Activated CD4-positive, alpha-beta memory T cell treated with anti-CD3 and anti-CD28 coated beads for 36 hours (primary cell): Measurements from ENCODE around the gene ACSF3. TPM values are rescaled to one million over a fixed set of nuclear protein-coding genes. Genes with fewer than 3 reads are reported as not detected.

ENCODE experiments used
- CTCF ChIA-PET: fragments of 350-600 bp; sonication (Branson Sonifier 250); formaldehyde crosslinking; loops from one replicate; lab custom pipeline; 2021; ENCODE audit warnings: antibody characterized with exemption, inconsistent platforms; lab: Charles Lee
- POLR2A ChIA-PET: fragments of 350-600 bp; sonication (Branson Sonifier 250); formaldehyde crosslinking; loops from one replicate; lab custom pipeline; 2021; ENCODE audit warnings: antibody characterized with exemption; lab: Charles Lee
- DNase-seq: peaks from one replicate; pipeline ENCODE4 v3.0.0-alpha.2; 2020
- H3K27ac Mint-ChIP-seq: one replicate; pipeline ENCODE4 v1.8.0; 2021; ENCODE audit warnings: mixed read lengths
- H3K27me3 Mint-ChIP-seq: one replicate; pipeline ENCODE4 v1.8.0; 2021; ENCODE audit warnings: mixed read lengths
- H3K36me3 Mint-ChIP-seq: one replicate; pipeline ENCODE4 v1.8.0; 2021; ENCODE audit warnings: mixed read lengths
- H3K4me1 Mint-ChIP-seq: one replicate; pipeline ENCODE4 v1.8.0; 2021; ENCODE audit warnings: low read depth, mixed read lengths
- H3K4me3 Mint-ChIP-seq: one replicate; pipeline ENCODE4 v1.8.0; 2021; ENCODE audit warnings: mild to moderate bottlenecking, mixed read lengths
- H3K9me3 Mint-ChIP-seq: one replicate; pipeline ENCODE4 v1.8.0; 2021; ENCODE audit warnings: mixed read lengths
- intact Hi-C: fragments of 100-400 bp; cut with micrococcal nuclease; formaldehyde crosslinking; loops from one replicate; pipeline ENCODE4 v1.15.1; 2023
- total RNA-seq, 2 experiments: library from RNA; stranded (reverse); gene quantifications; one replicate each; pipeline ENCODE4 v1.2.3, GENCODE V29; 2021

The ACSF3 gene
- total RNA-seq, 2 experiments from 2014 or later, result 36.1 to 37.3 TPM

DNA sequence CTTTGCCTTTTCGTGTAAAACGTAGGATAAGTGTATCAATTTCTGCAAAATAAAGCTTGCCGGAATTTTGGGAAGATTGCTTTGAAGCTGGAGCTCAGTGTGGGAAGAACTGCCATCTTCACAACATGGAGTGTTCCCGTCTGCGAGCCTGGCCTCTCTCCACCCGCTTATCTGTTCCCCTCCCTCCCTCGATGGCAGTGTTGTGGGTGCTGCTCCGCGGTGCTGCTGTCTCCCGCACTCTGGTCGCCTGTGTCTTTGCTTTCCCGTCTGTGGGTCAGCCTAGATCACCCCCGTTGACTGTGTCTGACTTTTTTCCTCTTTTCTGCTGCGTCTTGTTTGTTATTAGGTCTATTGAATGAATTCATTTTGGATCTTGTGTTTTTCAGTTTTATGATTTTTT is 17.0 kb downstream of the ACSF3 start:
- H3K27ac Mint-ChIP-seq, result no peak overlapping the region
- ChIA-PET CTCF (no interaction called here), POLR2A (no interaction called here)
- H3K9me3 Mint-ChIP-seq, result no peaks in the 10 kb centered on the region
- peaks cover 19% of the 10 kb centered on the region for H3K4me1 Mint-ChIP-seq
- no peaks in the 10 kb centered on the region for H3K27me3 Mint-ChIP-seq
- peaks cover 24% of the 10 kb centered on the region for H3K36me3 Mint-ChIP-seq
- no peak overlapping the region for H3K4me3 Mint-ChIP-seq
- intact Hi-C loops, result loop anchor here (10.0 kb wide), 1 partner anchor 256 kb away; the partner anchor contains the start of genes GALNS and TRAPPC2L
- no peak for DNase-seq

DNA sequence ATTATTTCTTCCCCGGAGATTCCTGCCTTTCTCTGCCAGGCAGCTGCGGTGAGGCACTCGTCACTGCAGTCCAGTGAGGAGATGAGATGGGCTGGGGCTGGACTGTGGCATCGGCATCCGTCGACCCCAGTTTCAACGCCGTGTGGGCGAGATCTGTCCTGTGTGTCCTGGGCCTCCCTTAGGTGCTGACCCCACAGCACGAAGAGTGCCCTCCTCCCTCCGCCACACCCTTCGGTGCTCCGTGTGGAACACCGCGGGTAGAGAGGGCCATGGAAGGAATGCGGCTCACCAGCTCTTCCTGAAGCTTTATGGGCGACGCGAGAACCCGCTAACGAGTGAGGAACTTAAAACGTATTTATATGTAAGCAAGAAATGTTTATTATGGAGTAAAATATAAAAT is 17.6 kb downstream of the ACSF3 start:
- intact Hi-C loops, result loop anchor here (10.0 kb wide), 1 partner anchor 256 kb away; the partner anchor contains the start of genes GALNS and TRAPPC2L

DNA sequence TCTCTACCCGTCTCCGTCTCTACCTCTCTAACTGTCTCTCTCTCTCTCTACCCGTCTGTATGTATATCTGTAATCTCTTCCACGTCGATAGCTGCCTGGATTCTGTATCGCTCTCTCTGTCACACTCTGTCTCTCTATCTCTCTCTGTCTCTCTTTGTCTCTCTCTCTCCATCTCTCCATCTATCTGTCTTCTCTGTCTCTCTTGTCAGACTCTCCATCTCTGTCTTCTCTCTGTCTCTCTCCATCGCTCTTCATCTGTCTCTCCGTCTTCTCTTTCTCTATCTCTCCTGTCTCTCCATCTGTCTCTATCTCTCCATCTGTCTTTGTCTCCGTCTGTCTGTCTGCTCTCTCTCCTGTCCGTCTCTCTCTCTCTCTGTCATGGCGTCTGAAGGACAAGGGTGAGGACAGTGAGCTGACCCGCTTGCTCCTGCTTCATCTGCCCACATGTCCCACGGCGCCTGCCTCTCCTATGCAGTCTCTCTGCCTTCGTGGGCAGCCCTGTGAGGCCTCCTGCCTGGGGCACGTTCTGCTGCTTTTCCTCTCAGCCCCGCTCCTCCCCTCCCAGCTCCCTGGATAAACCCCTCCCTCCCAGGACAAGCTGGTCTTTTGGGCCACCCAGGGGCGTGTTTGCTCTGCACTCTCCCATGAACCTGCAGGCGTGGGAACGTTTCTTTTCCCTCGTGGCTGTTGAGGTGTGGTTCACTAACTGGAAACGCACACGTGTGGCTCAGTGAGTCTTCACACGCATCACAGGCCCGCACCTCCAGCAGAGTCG is 18.9 kb downstream of the ACSF3 start:
- Mint-ChIP-seq H3K36me3 (peaks cover 20% of the 10 kb centered on the region), H3K27me3 (no peaks in the 10 kb centered on the region), H3K27ac (no peak overlapping the region), H3K9me3 (no peaks in the 10 kb centered on the region), H3K4me1 (peaks cover 28% of the 10 kb centered on the region), H3K4me3 (no peak overlapping the region)
- intact Hi-C loops, result loop anchor here (10.0 kb wide), 1 partner anchor 258 kb away; the partner anchor contains the start of genes GALNS and TRAPPC2L
- DNase-seq, result no peak
- CTCF ChIA-PET, result interaction anchor here (0.6 kb wide), 1 partner anchor 291 kb away, joined by 4 read pairs; no protein-coding TSS in a partner anchor
- POLR2A ChIA-PET, result no interaction called here

More for the DNA sequence above, 17.6 kb downstream of the ACSF3 start:
- ChIA-PET POLR2A (no interaction called here), CTCF (no interaction called here)
- Mint-ChIP-seq H3K36me3 (peaks cover 26% of the 10 kb centered on the region), H3K4me1 (peaks cover 25% of the 10 kb centered on the region), H3K27me3 (no peaks in the 10 kb centered on the region), H3K27ac (no peak overlapping the region), H3K4me3 (no peak overlapping the region), H3K9me3 (no peaks in the 10 kb centered on the region)
- DNase-seq, result no peak

DNA sequence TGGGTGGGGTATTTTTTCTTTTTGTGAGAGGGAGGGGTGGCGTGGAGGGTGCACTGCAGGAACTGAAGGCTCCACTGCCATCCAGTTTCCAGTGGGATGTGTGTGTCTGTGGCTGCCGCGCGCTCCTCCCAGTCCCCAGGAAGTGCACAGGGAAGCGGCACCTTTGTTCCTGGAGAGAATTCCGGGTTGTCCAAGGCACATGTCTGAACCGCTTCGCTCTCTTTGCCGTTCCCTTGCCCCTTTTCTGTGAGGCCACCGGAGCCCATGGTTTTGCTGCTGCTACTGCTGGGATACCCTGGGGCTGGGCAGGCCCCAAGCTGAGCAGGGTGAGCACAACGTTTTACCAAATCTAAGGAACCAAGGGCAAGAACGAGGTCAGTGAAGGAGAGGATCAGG is 19.5 kb downstream of the ACSF3 start:
- Mint-ChIP-seq H3K4me1 (peaks cover 28% of the 10 kb centered on the region), H3K9me3 (no peaks in the 10 kb centered on the region), H3K27me3 (no peaks in the 10 kb centered on the region), H3K36me3 (peaks cover 16% of the 10 kb centered on the region), H3K4me3 (no peak overlapping the region), H3K27ac (no peak overlapping the region)
- intact Hi-C loops, result loop anchor here (10.0 kb wide), 1 partner anchor 258 kb away; the partner anchor contains the start of genes GALNS and TRAPPC2L
- no peak for DNase-seq
- ChIA-PET POLR2A (no interaction called here), CTCF (no interaction called here)

DNA sequence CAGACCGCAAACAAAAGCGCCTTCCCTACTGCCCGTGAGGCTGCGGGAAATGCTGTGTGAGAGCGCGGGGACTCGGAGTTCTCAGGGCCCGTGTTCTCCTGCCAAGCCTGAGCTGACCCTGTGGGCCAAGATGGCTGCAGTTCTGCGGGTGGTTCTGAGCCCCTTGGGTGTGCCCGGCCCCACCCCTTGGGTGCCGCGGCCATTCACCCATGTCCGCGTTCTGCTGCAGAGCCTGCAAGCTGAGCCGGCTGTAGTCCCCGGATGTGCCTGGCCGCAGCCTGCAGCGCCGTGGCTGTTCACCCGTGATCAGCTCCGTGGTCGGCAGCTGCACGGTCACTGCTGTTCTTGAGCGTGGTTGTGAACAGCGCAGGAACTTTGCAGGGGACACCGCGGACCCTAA is 20.0 kb downstream of the ACSF3 start:
- POLR2A ChIA-PET, result interaction anchor here (1.2 kb wide), 1 partner anchor 21 kb away, joined by 3 read pairs; no protein-coding TSS in a partner anchor
- H3K9me3 Mint-ChIP-seq, result no peaks in the 10 kb centered on the region
- peaks cover 28% of the 10 kb centered on the region for H3K4me1 Mint-ChIP-seq
- peak overlapping the region; percentile 89 for H3K27ac Mint-ChIP-seq
- no peak overlapping the region for H3K4me3 Mint-ChIP-seq
- CTCF ChIA-PET, result no interaction called here
- DNase-seq, result no peak
- peaks cover 16% of the 10 kb centered on the region for H3K36me3 Mint-ChIP-seq
- H3K27me3 Mint-ChIP-seq, result no peaks in the 10 kb centered on the region
- intact Hi-C loops, result loop anchor here (10.0 kb wide), 1 partner anchor 259 kb away; the partner anchor contains the start of genes GALNS and TRAPPC2L

DNA sequence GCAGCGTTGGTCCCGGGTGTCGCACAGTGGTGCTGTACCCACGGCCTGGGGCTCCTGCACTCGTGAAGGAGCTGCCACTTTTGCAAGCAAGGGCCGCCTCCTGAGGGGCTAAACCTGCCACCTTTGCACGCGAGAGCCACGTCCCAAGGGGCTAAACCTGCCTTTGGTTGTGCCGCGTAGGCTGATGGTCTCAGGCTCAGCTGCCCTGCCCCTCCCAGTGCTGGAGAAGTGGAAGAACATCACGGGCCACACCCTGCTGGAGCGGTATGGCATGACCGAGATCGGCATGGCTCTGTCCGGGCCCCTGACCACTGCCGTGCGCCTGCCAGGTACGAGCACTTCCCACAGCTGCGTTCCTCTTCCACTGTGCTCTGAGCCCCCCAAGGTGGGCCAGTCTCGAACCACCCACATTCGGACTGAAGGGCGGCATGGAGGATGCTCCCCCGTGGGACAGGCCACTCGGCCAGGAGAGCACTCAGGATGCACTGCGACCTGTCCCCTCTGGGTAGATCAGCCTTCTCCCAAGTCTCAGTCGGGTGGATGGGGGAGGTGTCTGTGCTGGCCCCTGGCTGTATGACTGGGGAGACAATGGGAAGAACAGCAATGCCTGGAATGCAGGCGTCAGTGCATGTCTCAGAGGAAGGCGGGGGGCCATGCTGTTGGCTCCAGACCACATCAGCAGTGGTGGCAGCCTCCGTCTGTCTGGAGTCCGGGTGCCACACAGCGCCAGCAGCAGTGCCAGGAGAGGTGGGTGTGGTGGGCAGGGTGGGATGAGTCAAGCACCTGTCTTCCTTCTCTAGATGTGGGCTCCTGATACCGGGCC is 20.7 kb downstream of the ACSF3 start:
- H3K9me3 Mint-ChIP-seq, result no peaks in the 10 kb centered on the region
- peak overlapping the region; percentile 89 for H3K27ac Mint-ChIP-seq
- ChIA-PET CTCF (interaction anchor here (1.6 kb wide), 1 partner anchor 52 kb away, joined by 3 read pairs; no protein-coding TSS in a partner anchor), POLR2A (interaction anchor here (1.2 to 1.8 kb wide), 3 partner anchors 11 to 22 kb away, joined by 3 to 5 read pairs (median 3); no protein-coding TSS in a partner anchor)
- intact Hi-C loops, result loop anchor here (10.0 kb wide), 1 partner anchor 260 kb away; the partner anchor contains the start of genes GALNS and TRAPPC2L
- H3K4me1 Mint-ChIP-seq, result peaks cover 28% of the 10 kb centered on the region
- H3K36me3 Mint-ChIP-seq, result peaks cover 19% of the 10 kb centered on the region
- H3K4me3 Mint-ChIP-seq, result peak overlapping the region; percentile 60
- H3K27me3 Mint-ChIP-seq, result no peaks in the 10 kb centered on the region
- DNase-seq, result peak; percentile 42

DNA sequence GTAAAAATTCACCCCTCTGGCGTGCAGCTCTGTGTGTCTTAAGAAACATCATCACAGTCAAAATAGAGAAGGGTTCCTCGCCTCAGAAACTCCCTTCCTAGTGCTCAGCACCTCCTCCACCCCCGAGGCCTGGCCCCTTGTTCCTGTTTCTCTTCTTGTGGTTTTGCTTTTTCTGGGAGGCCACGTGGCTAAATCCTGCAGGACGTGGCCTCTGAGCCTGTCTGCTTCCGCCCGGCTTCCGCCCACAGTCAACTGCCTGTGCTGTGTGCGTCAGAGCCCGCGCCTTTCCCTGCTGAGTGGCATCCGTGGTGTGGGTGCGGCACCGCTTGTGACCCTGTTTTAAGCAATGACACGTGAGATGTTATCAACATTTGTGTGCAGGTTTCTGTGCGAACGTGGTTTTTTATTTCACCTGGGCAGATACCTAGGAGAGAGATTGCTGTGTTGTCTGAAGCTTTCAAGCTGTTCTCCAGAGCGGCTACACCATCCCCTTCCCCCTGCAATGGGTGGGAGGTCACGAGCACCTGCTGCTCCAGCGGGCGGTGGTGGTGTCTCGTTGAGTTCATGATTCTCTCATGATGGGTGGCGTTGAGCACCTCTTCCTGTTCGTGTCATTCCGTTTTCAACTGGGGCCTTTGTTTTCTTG is 21.7 kb downstream of the ACSF3 start:
- peaks cover 24% of the 10 kb centered on the region for H3K36me3 Mint-ChIP-seq
- intact Hi-C loops, result loop anchor here (1.0 to 10.0 kb wide), 3 partner anchors 18 to 261 kb away; partner anchors contain the start of genes GALNS and TRAPPC2L
- CTCF ChIA-PET, result interaction anchor here (0.7 to 1.6 kb wide), 4 partner anchors 21 to 258 kb away, joined by 3 read pairs; no protein-coding TSS in a partner anchor

DNA sequence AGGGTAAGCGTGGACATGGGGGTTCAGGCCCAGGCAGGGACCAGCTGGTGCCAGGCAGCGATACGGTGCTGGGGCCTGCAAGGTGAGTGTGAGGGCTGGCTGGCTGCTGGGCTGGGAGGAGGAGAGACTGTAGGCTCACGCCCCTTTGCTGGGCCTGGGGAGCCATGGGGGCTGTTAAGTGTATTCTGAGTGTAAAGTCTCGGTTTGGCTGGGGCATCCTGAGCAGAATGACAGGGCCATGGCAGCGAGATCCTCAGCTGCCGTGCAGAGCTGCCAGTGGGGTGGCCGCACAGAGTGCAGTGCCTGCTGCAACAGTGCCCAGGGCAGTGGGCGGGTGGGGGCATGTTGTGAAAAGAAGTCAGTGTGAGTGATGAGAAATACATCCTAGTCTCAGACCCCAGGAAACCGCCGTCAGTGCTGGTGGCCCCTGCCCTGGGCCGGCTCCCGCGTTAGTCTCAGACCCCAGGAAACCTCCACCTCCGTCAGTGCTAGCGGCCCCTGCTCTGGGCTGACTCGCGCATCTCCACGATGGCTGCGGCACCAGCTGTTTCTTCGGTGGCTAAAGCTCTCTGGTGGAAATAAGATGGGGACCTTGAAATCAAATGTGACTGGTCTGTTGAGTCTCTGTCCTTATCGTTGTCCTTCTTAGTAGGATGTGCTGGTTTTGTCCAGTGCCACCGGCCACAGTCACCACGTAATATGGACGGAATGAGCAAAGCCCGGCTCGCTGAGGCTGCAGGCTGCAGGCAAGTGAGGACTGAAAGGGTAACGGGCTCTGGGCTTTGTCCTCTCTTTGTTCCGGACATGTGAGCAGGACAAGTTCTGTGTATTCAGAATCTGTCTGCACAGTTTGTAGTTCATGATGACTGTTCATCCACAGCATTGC is 22.9 kb downstream of the ACSF3 start:
- Mint-ChIP-seq H3K4me1 (peaks cover 28% of the 10 kb centered on the region), H3K27me3 (no peaks in the 10 kb centered on the region), H3K27ac (peak overlapping the region; percentile 89), H3K4me3 (no peak overlapping the region), H3K9me3 (no peaks in the 10 kb centered on the region), H3K36me3 (peaks cover 26% of the 10 kb centered on the region)
- POLR2A ChIA-PET, result interaction anchor here (0.6 to 1.8 kb wide), 3 partner anchors 18 to 20 kb away, joined by 3 to 5 read pairs (median 3); no protein-coding TSS in a partner anchor
- CTCF ChIA-PET, result interaction anchor here (0.7 to 1.1 kb wide), 3 partner anchors 22 to 259 kb away, joined by 3 read pairs; no protein-coding TSS in a partner anchor
- no peak for DNase-seq
- intact Hi-C loops, result loop anchor here (10.0 kb wide), 1 partner anchor 262 kb away; the partner anchor contains the start of genes GALNS and TRAPPC2L

More for the DNA sequence above, 21.7 kb downstream of the ACSF3 start:
- DNase-seq, result peak; percentile 91
- Mint-ChIP-seq H3K4me1 (peaks cover 28% of the 10 kb centered on the region), H3K27me3 (no peaks in the 10 kb centered on the region), H3K4me3 (peak overlapping the region; percentile 60), H3K27ac (peak overlapping the region; percentile 89), H3K9me3 (no peaks in the 10 kb centered on the region)
- POLR2A ChIA-PET, result interaction anchor here (0.7 to 1.8 kb wide), 3 partner anchors 12 to 18 kb away, joined by 3 to 5 read pairs (median 3); no protein-coding TSS in a partner anchor

DNA sequence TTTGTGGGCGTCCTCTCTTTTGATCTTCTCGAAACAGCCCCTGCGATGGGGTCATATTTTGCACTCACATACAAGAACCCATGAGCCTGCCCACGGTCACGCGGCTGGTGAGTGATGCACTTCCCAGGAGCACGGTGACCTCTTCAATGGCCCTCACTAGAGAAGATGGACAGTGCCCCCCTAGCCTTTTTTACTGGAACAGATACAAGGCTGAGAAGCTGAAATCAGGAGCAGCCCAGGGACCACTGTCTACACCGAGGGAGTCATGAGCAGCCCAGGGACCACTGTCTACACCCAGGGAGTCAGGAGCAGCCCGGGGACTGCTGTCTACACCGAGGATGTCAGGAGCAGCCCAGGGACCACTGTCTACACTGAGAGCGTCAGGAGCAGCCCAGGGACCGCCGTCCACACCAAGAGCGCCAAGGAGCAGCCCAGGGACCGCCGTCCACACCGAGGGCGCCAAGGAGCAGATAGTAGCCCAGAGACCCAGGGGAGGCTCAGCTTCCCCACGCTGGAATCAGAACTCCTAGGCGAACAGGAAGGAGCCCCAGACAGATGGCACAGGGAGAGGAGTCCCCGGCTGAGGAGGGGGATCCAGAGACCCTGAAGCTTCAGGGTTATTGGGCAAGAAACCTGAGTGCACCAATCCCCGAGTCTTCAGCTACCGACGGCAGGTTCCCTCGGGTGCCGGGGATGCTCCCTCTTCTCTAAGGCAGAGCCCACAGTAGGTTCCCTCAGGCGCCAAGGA is 23.7 kb downstream of the ACSF3 start:
- CTCF ChIA-PET, result no interaction called here

DNA sequence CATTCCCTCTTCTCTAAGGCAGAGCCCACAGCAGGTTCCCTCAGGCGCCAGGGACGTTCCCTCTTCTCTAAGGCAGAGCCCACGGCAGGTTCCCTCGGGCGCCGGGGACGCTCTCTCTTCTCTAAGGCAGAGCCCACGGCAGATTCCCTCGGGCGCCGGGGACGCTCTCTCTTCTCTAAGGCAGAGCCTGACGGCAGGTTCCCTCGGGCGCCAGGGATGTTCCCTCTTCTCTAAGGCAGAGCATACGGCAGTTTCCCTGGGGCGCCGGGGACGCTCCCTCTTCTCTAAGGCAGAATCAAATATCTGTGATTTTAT is 24.3 kb downstream of the ACSF3 start:
- Mint-ChIP-seq H3K4me1 (peaks cover 36% of the 10 kb centered on the region), H3K36me3 (peaks cover 26% of the 10 kb centered on the region), H3K27me3 (no peaks in the 10 kb centered on the region), H3K27ac (no peak overlapping the region), H3K9me3 (no peaks in the 10 kb centered on the region), H3K4me3 (no peak overlapping the region)
- intact Hi-C loops, result loop anchor here (10.0 kb wide), 1 partner anchor 263 kb away; the partner anchor contains the start of genes GALNS and TRAPPC2L
- ChIA-PET POLR2A (no interaction called here), CTCF (no interaction called here)
- no peak for DNase-seq

More for the DNA sequence above, 23.7 kb downstream of the ACSF3 start:
- intact Hi-C loops, result loop anchor here (10.0 kb wide), 1 partner anchor 263 kb away; the partner anchor contains the start of genes GALNS and TRAPPC2L
- no peak for DNase-seq
- H3K27me3 Mint-ChIP-seq, result no peaks in the 10 kb centered on the region
- no peak overlapping the region for H3K4me3 Mint-ChIP-seq
- H3K4me1 Mint-ChIP-seq, result peaks cover 31% of the 10 kb centered on the region
- peaks cover 26% of the 10 kb centered on the region for H3K36me3 Mint-ChIP-seq
- H3K27ac Mint-ChIP-seq, result no peak overlapping the region
- H3K9me3 Mint-ChIP-seq, result no peaks in the 10 kb centered on the region
- POLR2A ChIA-PET, result no interaction called here
